AG09309 (cell line): ENCODE results near the gene BBS4.
A peak's percentile ranks its signal among the peaks of the same experiment; 100 is the strongest.
"Not testable (repeated sequence)": the region's sequence is repeated elsewhere in the genome, so short reads cannot be mapped to it uniquely, and the experiment has no call there.

ENCODE experiments used
- DNase-seq: peaks from one replicate; pipeline ENCODE4 v3.0.0-alpha.2; 2010; ENCODE audit warnings: low read depth
- H3K4me3 ChIP-seq: 2 replicates; pipeline ENCODE4 v1.5.1; 2011; ENCODE audit warnings: mild to moderate bottlenecking, low read depth, low read length, moderate library complexity; ENCODE audit not compliant: control insufficient read depth
- CTCF ChIP-seq: IDR thresholded peaks from 2 replicates; pipeline ENCODE4 v1.5.1; 2011; ENCODE audit warnings: mild to moderate bottlenecking, low read depth, low read length, inconsistent platforms; ENCODE audit not compliant: insufficient read depth, control insufficient read depth; ENCODE audit errors: missing control alignments

Gene BBS4

GRCh38 chr15:72685925-72686794 is at the start of gene BBS4, which contains the start of gene HIGD2B:
Gene BBS4, plus strand, starts transcription at chr15:72686207. Its CDS starts 21 bp downstream, at chr15:72686228.
Gene HIGD2B, minus strand, starts transcription at chr15:72686182. Its CDS starts 9,808 bp downstream, at chr15:72676374.
- DNase-seq = no peak
- no peak for TF ChIP-seq CTCF
- peak within 1 kb of the TSS; percentile 74 for H3K4me3 ChIP-seq

- peak; percentile 16 for DNase-seq
- H3K4me3 ChIP-seq = peak overlapping the region; percentile 30
Observed at GRCh38 chr15:72636519-72637282, 49.3 kb upstream of the BBS4 start.

GRCh38 chr15:72639759-72640483 is 46.1 kb upstream of the BBS4 start:
- DNase-seq, H3K4me3 ChIP-seq: not testable (repeated sequence)

GRCh38 chr15:72642271-72642670 is 43.7 kb upstream of the BBS4 start:
- not testable (repeated sequence) for H3K4me3 ChIP-seq, DNase-seq

GRCh38 chr15:72648631-72649253 is 37.3 kb upstream of the BBS4 start:
- H3K4me3 ChIP-seq, DNase-seq: not testable (repeated sequence)

GRCh38 chr15:72654397-72654796 is 31.6 kb upstream of the BBS4 start, which contains the start of gene GOLGA6B:
Gene GOLGA6B, plus strand, starts transcription at chr15:72654697. Its CDS starts 41 bp downstream, at chr15:72654738.
- H3K4me3 ChIP-seq, DNase-seq: not testable (repeated sequence)

GRCh38 chr15:72656014-72656413 is 30.0 kb upstream of the BBS4 start:
- DNase-seq, H3K4me3 ChIP-seq: not testable (repeated sequence)

- H3K4me3 ChIP-seq, DNase-seq: not testable (repeated sequence)
Observed at GRCh38 chr15:72661081-72661480, 24.9 kb upstream of the BBS4 start.

- H3K4me3 ChIP-seq, DNase-seq: not testable (repeated sequence)
Observed at GRCh38 chr15:72663931-72664330, 22.1 kb upstream of the BBS4 start.

- not testable (repeated sequence) for DNase-seq, H3K4me3 ChIP-seq
Observed at GRCh38 chr15:72665706-72666105, 20.3 kb upstream of the BBS4 start.

- not testable (repeated sequence) for DNase-seq, H3K4me3 ChIP-seq
Observed at GRCh38 chr15:72669803-72670202, 16.2 kb upstream of the BBS4 start.
